Dedifferentiated amniotic fluid mesenchymal stem cell (primary cell): ENCODE data around the gene OR5K2.

Source experiments
- DNase-seq: peaks from one replicate; pipeline ENCODE4 v3.0.0-alpha.2; 2016; ENCODE audit errors: extremely low spot score

The OR5K2 gene

DNA sequence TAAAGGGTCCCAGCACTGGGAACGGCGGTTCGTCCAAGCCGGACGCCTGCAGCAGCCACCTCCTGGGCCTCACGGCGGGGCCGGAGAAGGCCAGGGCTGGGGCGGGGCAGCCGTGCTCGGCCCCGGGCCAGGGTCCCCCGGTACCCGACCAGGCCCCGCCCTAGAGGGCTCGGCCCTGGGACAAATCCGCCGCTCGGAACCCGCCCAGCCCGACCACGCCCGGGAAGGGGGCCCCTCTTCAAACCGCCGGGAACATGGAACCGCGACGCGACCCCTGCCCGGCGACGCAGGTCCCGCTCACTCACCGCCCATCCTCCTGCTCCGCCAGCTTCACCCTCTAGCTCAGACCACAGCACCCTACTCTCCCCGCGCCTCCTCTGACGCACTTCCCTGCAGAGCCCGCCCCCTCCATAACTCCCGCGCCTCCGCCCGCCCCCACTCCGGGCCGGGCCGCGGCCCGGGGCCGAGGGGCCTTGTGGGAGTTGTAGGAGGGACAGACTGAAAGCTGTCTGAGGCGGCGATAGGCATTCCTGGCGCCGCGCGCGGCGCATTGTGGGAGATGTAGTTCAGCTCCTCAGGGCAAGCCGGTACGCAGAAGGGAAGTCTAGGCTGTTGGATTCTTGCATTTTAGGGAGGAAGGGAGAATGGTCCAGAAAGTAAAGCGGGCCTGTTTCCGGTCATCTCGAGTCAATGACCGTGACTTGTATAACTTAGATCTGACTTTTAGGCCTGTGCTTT, 25.2 kb downstream of the OR5K2 start, which contains the start of gene CLDND1:
Gene CLDND1 (minus strand): TSS at position 359 of the 738 bp plus-strand sequence. CDS start 1,478 bp downstream, outside the sequence.
- peak; percentile 97 for DNase-seq

DNA sequence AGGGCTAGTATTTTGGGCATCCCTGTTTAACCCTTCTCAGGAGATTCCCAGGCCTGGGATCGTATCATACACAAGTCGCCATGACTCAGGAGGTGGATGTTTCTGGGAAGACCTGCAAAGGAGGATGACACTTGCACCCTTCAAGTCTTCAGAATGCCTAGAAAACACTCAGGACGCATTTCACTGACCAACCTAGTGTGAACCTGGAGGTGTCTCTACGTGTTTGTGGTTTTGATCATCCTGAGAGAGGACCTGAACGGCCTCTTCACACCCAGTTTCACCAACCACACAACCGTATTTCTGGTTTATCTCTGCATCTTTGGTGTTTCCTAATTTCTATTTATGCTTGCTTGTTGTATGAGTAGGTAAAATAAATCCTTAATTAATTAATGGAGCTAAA, 28.0 kb downstream of the OR5K2 start:
- DNase-seq: no peak

DNA sequence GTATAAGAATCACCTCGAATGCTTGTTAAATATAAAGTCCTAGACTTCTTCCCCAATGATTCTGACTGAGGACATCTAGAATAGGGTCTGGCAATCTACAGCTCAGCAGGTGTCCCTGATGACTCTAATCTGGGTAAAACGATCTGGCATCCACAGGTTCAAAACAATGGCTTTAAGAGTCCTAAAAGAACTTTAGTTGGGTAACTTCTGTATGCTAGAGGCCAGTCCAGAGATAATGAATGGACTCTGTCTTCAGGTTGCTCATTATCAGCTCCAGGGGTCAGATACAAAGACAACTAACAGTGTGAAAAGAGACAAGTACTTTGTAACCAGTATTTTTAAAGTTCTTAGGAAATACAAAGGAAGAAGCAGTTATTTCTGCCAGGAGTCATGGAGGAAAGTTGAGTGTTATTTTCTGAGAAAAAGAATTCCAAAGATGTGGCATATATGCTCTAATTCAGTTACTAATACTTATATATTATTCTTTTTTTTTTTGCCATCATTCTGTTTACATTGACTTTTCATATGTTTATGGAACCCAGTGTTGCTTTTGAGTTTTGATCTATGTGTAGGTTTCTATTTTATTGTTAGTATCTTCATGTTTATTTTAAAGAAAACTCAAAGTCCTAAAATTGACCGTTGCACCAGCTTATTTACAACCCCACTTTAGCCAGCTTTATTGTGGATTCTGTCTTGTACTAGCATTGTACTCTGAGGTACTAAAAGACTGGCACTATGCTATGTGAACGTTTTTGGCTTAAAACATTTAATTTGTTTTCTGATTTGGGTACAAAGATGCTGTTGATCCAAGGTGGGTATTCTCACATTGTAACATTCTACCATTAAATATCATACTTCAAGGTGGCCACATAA, 31.2 kb downstream of the OR5K2 start:
- DNase-seq: no peak

DNA sequence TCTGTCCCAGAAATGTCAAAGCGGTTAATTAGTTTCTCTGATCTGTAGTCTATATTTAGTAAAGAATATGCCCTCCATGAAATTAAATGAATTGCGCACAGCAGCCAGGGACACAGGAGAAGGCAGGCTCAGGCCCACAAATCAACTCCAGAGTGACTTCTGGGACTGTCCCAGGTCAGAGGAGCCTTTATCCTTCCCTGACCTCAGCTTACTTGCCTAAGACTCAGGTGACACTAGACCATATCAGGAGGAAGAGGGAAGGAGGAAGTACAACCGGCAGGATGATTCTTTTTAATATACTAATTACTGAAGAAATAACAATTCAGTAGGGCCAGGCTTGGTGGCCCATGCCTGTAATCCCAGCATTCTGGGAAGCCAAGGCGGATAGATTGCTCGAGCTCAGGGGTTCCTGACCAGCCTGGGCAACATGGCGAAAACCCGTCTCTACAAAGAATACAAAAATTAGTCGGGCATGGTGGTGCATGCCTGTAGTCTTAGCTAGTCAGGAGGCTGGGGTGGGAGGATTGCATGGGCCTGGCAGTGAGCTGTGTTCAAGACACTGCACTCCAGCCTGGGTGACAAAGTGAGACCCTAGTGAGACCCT, 32.5 kb downstream of the OR5K2 start:
- no peak for DNase-seq

DNA sequence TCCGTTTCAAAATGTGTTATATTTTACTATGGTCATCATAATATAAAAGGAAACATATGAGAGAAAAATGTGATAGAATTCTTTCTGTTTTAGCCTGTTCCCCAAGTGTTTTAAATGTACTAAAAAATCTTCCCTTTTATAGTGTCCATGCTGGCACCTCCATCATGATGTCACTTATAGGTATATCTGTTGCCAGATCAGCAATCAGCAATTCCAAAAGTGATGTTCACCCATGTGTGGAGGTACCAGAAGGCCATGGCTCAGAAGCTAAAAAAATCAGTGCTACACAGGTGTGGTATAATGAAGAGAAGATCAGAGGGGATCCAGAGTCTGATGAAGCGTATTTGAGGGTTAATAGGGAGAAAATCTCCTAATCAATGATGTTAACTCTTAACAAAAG, 33.2 kb downstream of the OR5K2 start:
- no peak for DNase-seq

DNA sequence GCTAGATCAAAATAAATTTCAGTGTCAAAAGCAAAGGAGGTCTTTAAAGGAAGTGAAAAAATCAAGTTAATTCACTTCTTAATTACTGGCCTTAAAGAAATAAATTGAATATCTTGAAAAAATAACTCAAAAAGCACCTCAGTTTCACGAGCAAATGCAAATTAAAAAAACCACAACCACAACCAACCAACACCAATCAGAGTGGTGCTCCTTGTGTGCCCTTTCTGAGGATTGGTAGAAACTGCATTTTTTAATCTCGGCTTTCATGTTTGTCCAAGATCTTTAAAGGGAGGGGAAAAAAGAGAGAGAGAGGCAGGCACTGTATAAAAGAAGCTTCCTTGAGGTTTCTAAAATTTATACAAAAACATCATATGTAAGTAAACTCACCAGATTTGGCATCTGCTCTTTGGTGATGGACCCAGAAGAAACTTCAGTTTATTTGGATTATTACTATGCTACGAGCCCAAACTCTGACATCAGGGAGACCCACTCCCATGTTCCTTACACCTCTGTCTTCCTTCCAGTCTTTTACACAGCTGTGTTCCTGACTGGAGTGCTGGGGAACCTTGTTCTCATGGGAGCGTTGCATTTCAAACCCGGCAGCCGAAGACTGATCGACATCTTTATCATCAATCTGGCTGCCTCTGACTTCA, 34.3 kb downstream of the OR5K2 start, which contains the start of gene GPR15:
Gene GPR15 (plus strand): TSS at position 357 of the 653 bp plus-strand sequence. CDS start 56 bp downstream, at position 413.
- no peak for DNase-seq

DNA sequence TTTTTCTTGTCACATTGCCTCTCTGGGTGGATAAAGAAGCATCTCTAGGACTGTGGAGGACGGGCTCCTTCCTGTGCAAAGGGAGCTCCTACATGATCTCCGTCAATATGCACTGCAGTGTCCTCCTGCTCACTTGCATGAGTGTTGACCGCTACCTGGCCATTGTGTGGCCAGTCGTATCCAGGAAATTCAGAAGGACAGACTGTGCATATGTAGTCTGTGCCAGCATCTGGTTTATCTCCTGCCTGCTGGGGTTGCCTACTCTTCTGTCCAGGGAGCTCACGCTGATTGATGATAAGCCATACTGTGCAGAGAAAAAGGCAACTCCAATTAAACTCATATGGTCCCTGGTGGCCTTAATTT, 34.8 kb downstream of the OR5K2 start:
- DNase-seq: no peak

DNA sequence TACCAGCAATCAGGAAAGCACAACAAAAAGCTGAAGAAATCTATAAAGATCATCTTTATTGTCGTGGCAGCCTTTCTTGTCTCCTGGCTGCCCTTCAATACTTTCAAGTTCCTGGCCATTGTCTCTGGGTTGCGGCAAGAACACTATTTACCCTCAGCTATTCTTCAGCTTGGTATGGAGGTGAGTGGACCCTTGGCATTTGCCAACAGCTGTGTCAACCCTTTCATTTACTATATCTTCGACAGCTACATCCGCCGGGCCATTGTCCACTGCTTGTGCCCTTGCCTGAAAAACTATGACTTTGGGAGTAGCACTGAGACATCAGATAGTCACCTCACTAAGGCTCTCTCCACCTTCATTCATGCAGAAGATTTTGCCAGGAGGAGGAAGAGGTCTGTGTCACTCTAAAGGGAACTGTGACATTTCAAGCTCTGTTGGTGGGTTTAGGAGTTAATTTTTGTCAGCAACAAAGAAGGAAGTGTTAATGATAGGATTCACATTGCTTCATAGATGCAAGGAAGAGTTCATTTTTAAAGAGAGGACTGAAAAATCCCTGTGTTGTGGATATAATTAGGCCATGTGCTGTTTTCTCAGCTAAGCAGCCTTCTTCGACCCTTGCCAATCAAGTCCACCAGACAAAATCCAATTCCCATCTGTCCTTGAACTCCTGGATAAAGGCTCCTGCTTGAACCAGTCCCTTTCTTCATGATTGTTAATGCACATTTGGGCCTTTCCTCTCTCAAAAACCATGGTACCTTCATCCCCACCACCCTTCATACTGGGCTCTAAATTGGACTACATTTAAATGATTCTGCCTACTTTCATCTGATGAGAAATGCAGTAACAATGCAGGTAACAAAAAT, 35.5 kb downstream of the OR5K2 start:
- DNase-seq: no peak

DNA sequence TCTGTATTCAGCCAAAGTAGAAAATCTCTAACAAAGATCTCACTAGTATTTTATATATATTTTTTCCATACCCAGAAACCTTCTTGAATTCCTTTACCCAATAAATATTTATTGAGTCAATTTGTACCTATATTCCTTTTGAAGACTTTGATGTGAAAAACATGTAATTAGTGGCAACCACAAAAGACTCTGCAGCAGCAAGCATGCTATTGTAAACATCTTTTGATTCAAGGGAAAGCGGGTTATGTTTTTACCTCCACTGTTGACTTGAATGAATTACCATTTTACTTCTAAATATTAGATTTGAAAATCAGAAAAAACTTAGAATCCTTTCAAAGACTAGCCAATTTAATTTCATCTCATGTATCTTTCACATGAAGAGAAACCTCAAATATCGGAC, 36.7 kb downstream of the OR5K2 start:
- DNase-seq: no peak

DNA sequence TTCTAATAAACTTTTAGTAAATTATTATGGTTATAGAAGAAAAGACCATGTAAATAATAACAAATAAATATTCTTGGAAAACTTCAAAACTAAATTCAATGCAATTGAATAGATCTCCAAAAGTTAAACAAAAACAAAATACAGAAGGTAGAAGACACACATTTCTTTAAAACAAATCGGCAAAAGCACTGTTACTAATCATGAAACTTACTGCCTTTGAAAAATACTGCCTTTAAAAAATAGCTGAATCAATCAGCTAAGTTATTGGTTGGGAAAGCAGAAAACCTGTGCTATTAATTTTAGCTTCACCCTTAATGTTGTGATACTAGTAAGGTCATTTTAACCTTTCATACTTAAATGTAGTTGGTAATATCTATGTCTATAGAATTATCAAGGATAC, 37.3 kb downstream of the OR5K2 start:
- no peak for DNase-seq

DNA sequence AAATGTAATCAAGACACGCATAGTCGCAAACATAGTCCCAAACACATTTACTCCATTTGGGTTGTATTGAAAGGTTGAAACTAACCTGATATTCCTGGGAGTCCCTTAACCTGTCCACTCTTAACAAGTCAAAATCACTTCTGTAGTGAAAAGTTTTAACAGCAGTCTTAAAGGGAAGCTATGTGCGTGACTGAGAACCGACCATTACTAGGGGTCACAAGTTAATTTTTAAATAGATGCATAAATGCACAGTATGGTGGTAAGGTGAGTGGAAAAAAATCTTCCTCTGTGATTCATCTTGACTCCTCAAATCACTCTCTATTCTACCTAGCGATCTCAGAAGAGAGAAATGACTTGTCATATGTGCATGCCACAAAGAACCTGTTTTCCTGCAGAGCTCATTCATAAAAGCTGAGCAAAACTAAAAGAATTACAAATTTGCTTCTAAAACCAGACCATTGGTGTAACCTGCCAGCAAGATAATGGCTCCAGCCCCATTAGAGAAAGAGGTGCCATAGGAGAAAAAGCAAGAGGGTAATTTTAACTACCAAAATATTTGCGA, 39.1 kb downstream of the OR5K2 start:
- no peak for DNase-seq

DNA sequence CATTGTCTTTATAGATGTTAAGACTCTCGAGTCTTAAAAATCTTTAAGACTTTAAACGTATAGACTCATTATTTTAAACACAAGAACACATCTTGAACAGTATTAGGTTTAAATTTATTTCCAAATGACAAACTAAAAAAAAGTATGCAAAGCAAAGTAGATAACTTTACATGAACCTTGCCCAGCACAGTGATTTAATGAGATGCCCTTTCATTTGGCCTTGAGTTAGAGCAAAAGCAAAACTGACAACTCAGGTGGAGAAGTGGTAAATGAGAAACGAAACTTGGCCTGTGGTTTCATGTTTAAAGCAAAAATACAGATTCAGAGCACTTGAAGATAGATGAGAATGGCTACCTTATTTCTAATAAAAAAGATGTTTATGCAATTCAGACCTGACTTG, 42.9 kb downstream of the OR5K2 start:
- DNase-seq: no peak

DNA sequence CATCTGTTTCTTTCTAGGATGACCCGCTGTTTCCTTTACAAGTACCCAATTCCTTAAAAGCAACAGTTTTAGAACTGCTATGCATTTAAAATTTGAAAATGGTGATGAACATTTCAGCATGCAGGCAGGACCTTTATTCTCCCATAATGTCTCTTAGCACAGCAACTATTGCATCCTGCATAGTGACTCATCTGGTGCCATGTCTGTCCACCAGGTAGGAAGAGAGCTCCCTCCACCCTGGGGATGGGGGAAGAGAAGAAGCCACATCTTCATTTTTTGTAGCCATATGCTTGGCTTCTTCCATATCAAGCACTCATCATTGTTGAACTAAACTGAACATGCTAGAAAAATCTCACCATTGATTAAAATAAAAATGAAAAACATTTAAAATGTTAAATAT, 44.2 kb downstream of the OR5K2 start:
- no peak for DNase-seq

DNA sequence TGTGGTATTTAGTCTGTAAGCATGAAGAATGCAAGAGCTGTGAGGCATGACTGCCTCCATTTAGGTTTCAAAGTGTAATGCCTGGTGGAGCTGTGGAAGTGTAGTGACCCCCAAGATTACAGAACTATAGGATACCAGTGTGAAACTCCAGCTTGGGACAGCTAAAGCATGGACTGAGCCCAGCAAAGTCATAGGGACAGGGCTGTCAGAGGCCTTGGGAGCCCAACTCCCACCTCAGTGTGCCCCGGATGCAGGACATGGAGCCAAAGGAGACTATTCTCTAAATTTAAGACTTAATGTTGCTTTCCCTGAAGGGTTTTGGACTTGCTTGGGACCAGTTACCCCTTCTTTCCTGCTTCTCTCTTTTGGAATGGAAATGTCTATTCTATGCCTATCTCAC, 45.1 kb downstream of the OR5K2 start:
- DNase-seq: no peak

DNA sequence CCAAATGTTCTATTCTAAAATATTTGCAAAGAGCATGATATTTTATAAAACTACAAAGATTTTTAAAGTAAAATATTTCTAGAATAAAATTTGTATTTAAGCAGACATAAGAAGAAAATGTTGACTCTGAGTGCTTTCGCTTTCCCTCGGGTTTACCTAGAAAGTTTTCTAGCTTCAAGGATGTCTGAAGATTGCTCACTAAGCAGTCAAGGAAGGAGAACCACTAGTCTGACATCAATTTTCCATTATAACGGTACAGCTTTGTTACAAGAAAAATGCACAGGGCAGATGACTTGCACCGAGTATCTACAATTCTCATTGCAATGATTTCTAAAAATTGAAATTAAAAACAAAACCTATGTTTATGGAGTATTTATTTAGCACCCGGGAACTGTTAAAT, 48.5 kb downstream of the OR5K2 start:
- no peak for DNase-seq
